HEK293T (cell line): ENCODE measurements around the gene ICOS.

Experiments
- ELF4 ChIP-seq: fragments of 450-650 bp; IDR thresholded peaks from 2 replicates; pipeline ENCODE4 v1.6.1; 2017; ENCODE audit warnings: antibody characterized with exemption
- HDGF ChIP-seq: fragments of 450-650 bp; IDR thresholded peaks from 2 replicates; pipeline ENCODE4 v1.6.1; 2017; ENCODE audit warnings: antibody characterized with exemption, borderline replicate concordance
- SP1 ChIP-seq: fragments of 450-650 bp; IDR thresholded peaks from 2 replicates; pipeline ENCODE4 v1.6.1; 2017
- ZNF384 ChIP-seq: fragments of 450-650 bp; IDR thresholded peaks from 2 replicates; pipeline ENCODE4 v1.6.1; 2016

DNA sequence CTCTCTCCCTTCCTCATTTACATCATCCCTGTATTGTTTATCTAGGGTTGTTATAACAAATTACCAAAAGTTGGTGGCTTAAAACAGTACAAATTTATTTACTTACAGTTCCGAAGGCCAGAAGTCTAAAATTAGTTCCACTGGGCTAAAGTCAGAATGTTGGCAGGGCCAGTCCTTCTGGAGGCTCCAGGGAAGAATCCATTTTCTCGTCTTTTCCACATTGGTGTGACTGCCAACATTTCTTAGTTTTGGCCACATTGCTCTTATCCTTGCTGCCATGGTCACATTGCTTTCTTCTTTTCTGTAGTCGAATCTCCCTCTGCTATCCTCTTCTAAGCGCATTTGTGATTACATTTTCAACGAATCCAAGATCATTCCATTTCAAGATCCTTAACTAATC, 34.7 kb downstream of the ICOS start:
- no peak for TF ChIP-seq ELF4
- TF ChIP-seq SP1: no peak
- no peak for TF ChIP-seq HDGF
- TF ChIP-seq ZNF384: no peak
